ENCODE measurements around the gene MAGOHB.

Gene MAGOHB

DNA sequence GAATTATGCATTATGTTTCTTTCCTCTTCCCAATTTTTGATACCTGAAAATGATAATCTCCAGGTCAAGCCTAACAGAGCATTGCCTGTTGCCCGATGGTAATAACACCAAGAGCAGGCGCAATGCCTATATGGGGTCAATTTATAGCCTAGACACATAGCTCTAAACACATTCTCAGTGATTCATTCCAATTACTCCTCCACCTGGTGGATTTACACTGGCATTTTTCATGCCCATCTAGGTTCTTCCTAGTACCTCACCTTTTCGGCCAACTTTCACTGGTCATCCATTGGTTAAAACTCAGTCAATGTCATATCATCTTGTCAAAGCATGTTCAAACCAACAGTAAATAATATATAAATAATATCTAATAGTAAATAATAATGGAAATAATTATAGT is 54.6 kb downstream of the MAGOHB start:
- Histone ChIP-seq H3K9me3 (ENCODE audit: control insufficient read depth, low read length) (no peaks in the 10 kb centered on the region), H3K4me1 (ENCODE audit: control insufficient read depth, insufficient read depth, low read length) (peaks cover 7% of the 10 kb centered on the region), H3K36me3 (ENCODE audit: control insufficient read depth, insufficient read depth, low read length) (no peaks in the 10 kb centered on the region), H3K27me3 (ENCODE audit: control insufficient read depth, insufficient read depth, low read length, poor library complexity, severe bottlenecking) (no peaks in the 10 kb centered on the region), H3K27ac (ENCODE audit: insufficient read depth, low read depth, low read length, poor library complexity, severe bottlenecking) (no peak overlapping the region), H3K4me3 (ENCODE audit: insufficient read depth, low read depth, low read length) (no peak overlapping the region)
- 97 to 98% methylated on average over 3 of the region's 3 CpGs for WGBS, 2 experiments

DNA sequence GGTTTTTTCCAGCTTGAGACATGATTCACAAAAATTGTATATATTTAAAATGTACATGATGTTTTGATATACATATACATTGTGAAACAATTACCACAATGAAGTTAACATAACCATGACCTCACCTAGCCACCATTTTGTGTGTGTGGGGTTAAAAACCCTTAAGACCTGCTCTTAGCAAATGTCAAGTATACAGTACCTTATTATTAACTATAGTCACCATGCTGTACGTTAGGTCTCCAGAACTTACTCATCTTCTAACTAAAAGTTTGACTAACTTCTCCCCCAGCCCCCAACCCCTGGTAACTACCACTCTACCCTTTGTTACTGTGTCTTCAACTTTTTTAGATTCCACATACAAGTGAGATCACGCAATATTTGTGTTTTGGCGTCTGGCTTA is 55.1 kb downstream of the MAGOHB start:
- Histone ChIP-seq H3K4me1 (ENCODE audit: control insufficient read depth, insufficient read depth, low read length) (peaks cover 7% of the 10 kb centered on the region), H3K4me3 (ENCODE audit: insufficient read depth, low read depth, low read length) (no peak overlapping the region), H3K27me3 (ENCODE audit: control insufficient read depth, insufficient read depth, low read length, poor library complexity, severe bottlenecking) (no peaks in the 10 kb centered on the region), H3K27ac (ENCODE audit: insufficient read depth, low read depth, low read length, poor library complexity, severe bottlenecking) (no peak overlapping the region), H3K36me3 (ENCODE audit: control insufficient read depth, insufficient read depth, low read length) (no peaks in the 10 kb centered on the region), H3K9me3 (ENCODE audit: control insufficient read depth, low read length) (no peaks in the 10 kb centered on the region)
- WGBS, 2 experiments, result 96 to 100% methylated on average over 3 of the region's 3 CpGs

DNA sequence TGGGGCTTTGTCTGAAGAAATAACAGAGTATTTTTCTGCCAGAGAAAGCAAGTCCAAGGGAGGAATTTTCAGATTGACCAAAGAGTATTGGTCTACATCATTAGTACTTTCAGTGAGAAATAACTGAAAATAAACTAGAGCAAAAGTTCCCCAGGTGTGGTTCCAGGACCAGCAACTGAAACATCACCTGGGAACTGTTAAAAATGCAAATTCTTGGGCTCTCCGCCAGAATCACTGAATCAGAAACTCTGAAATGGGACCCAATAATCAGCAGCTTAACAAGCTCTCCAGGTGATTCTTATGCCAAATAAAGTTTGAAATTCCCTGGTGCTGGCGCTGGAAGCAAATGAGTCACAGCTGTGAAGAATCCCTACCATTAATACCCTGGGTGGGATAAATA is 55.6 kb downstream of the MAGOHB start:
- 77 to 89% methylated on average over 2 of the region's 2 CpGs for WGBS, 2 experiments
- Histone ChIP-seq H3K27ac (ENCODE audit: insufficient read depth, low read depth, low read length, poor library complexity, severe bottlenecking) (no peak overlapping the region), H3K27me3 (ENCODE audit: control insufficient read depth, insufficient read depth, low read length, poor library complexity, severe bottlenecking) (no peaks in the 10 kb centered on the region)

DNA sequence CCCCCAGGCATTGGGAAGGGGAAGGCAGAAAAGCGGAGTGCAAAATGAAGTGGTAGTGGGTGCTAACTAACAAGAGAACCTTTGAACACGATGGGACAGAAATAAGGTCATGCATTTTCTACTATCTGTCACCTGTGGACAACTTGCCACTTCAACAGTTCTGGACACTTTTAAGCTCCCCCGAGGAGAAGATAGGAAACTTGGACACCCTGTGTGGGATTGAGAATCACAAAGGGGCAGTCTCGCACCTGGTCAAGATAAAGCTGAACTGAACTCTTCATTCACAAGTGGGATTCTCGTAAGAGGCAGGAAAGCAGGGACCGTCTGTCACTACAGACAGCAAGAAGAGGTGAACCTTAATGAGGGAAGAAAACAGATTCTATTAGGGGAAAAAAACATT is 56.1 kb downstream of the MAGOHB start:
- H3K27ac ChIP-seq (ENCODE audit: insufficient read depth, low read depth, low read length, poor library complexity, severe bottlenecking), result no peak overlapping the region
- no peaks in the 10 kb centered on the region for H3K27me3 ChIP-seq (ENCODE audit: control insufficient read depth, insufficient read depth, low read length, poor library complexity, severe bottlenecking)
- H3K9me3 ChIP-seq (ENCODE audit: control insufficient read depth, low read length), result no peaks in the 10 kb centered on the region
- no peaks in the 10 kb centered on the region for H3K36me3 ChIP-seq (ENCODE audit: control insufficient read depth, insufficient read depth, low read length)
- peaks cover 7% of the 10 kb centered on the region for H3K4me1 ChIP-seq (ENCODE audit: control insufficient read depth, insufficient read depth, low read length)
- WGBS, 2 experiments, result 88 to 92% methylated on average over 6 of the region's 6 CpGs
- H3K4me3 ChIP-seq (ENCODE audit: insufficient read depth, low read depth, low read length), result no peak overlapping the region

More for the DNA sequence above, 55.6 kb downstream of the MAGOHB start:
- Histone ChIP-seq H3K4me3 (ENCODE audit: insufficient read depth, low read depth, low read length) (no peak overlapping the region), H3K4me1 (ENCODE audit: control insufficient read depth, insufficient read depth, low read length) (peaks cover 7% of the 10 kb centered on the region), H3K9me3 (ENCODE audit: control insufficient read depth, low read length) (no peaks in the 10 kb centered on the region), H3K36me3 (ENCODE audit: control insufficient read depth, insufficient read depth, low read length) (no peaks in the 10 kb centered on the region)

DNA sequence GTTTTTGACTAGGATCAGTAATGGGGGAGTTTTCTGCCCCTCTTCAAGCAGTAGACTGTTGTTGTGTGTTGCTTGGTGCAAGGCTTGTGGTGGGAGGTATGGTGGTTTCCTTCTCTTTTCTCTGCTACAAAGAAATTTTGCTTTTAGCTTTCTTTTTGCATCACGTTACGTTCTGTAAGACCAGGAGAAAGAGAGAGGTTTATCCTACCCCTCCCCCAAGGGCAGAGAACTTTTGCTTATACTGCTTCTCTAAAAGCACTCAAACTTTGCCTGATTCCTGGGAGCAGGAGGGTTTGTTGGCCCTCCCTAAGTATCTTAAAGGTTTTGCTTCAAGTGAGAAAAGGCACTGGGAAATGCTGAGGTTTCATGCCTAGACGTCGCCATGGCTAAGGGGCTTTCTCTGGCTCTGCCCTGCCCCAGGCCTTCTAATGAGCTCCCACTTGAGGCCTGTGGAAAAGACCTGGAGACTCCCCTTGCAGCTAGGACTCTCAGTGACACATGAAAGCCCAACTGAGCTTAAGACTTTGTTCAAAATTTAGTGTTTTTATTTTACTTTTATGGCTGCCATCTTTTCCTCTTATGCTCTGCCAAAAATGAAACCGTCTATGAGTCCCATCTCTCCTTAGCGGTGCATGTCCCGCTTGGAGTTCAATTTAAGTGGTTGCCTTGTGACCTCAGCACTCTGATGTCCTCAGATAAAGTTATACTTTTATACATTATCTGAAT is 58.5 kb downstream of the MAGOHB start:
- 95 to 96% methylated on average over 5 to 7 of the region's 7 CpGs for WGBS, 2 experiments
- Histone ChIP-seq H3K4me1 (ENCODE audit: control insufficient read depth, insufficient read depth, low read length) (peaks cover 7% of the 10 kb centered on the region), H3K27me3 (ENCODE audit: control insufficient read depth, insufficient read depth, low read length, poor library complexity, severe bottlenecking) (no peaks in the 10 kb centered on the region)

DNA sequence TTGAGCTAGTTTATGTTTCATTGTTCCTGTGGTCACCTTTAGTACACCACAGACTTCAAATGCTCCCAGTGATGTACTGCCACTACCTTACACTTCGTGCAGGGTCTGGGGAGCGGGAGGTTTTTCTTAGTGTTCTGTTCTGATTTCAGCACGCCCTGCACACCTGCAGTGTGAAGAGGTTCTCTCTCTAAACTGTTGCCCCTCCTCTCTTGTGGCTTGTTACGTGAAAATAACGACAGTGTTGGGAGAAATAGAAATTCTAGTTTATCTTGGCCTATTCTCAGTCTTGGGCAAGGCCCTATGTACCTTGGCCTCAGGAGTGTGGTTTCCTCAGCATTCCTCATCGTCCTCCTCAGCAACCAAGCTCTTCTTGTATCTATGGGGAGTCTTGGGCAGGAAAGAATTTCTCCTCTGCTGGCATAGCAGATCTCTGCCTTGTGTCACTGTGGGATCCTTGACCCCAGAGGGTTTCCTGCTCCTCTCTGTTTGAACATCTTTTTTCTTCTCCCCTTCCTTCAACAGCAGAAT is 59.1 kb downstream of the MAGOHB start:
- H3K4me3 ChIP-seq (ENCODE audit: insufficient read depth, low read depth, low read length), result no peak overlapping the region
- H3K27ac ChIP-seq (ENCODE audit: insufficient read depth, low read depth, low read length, poor library complexity, severe bottlenecking), result no peak overlapping the region
- H3K27me3 ChIP-seq (ENCODE audit: control insufficient read depth, insufficient read depth, low read length, poor library complexity, severe bottlenecking), result no peaks in the 10 kb centered on the region
- no peaks in the 10 kb centered on the region for H3K36me3 ChIP-seq (ENCODE audit: control insufficient read depth, insufficient read depth, low read length)
- WGBS, 2 experiments, result 86 to 88% methylated on average over 6 of the region's 6 CpGs
- H3K9me3 ChIP-seq (ENCODE audit: control insufficient read depth, low read length), result no peaks in the 10 kb centered on the region
- peaks cover 7% of the 10 kb centered on the region for H3K4me1 ChIP-seq (ENCODE audit: control insufficient read depth, insufficient read depth, low read length)

More for the DNA sequence above, 58.5 kb downstream of the MAGOHB start:
- Histone ChIP-seq H3K36me3 (ENCODE audit: control insufficient read depth, insufficient read depth, low read length) (no peaks in the 10 kb centered on the region), H3K27ac (ENCODE audit: insufficient read depth, low read depth, low read length, poor library complexity, severe bottlenecking) (no peak overlapping the region), H3K4me3 (ENCODE audit: insufficient read depth, low read depth, low read length) (no peak overlapping the region), H3K9me3 (ENCODE audit: control insufficient read depth, low read length) (no peaks in the 10 kb centered on the region)

Measured in ectodermal cell (in vitro differentiated cells).